Measurements from ENCODE around the gene TCF12. TPM values are rescaled to one million over a fixed set of nuclear protein-coding genes. Genes with fewer than 3 reads are reported as not detected.

TCF12 gene
- total and polyA plus RNA-seq, 2 donors (not counting 3 experiments of a cell fraction or from before 2014, with no cell fraction given) = 72.1 to 133 TPM

GRCh38 chr15:57298204-57298603 is 379.8 kb downstream of the TCF12 start:
- Histone ChIP-seq H3K4me2 (ENCODE audit: insufficient read depth, low read length) (no peak overlapping the region), H3K27me3 (ENCODE audit: control insufficient read depth in 2 of 2, insufficient read depth in 2 of 2, low read length in 2 of 2) (no peaks in the 10 kb centered on the region), H3K27ac (ENCODE audit: insufficient read depth, low read depth, low read length) (no peak overlapping the region), H4K20me1 (replicated peaks; ENCODE audit: control insufficient read depth, extremely low read depth, insufficient read depth, low read length) (no peaks in the 10 kb centered on the region), H3K79me2 (ENCODE audit: control insufficient read depth, insufficient read depth, low read length) (no peaks in the 10 kb centered on the region), H3K4me3 (replicated peaks in 1 of 3; ENCODE audit: insufficient read depth in 1 of 3, low read depth in 1 of 3, low read length in 3 of 3) (no peak overlapping the region), H3K9me1 (replicated peaks; ENCODE audit: control insufficient read depth, extremely low read depth, insufficient read depth, low read length) (no peaks in the 10 kb centered on the region), H3K9me3 (replicated peaks; ENCODE audit: control insufficient read depth, insufficient read depth, low read length) (no peaks in the 10 kb centered on the region), H3K4me1 (ENCODE audit: control insufficient read depth, extremely low read depth, insufficient read depth, low read length) (no peaks in the 10 kb centered on the region), H3K9ac (replicated peaks; ENCODE audit: extremely low read depth, insufficient read depth, low read length) (no peak overlapping the region), H2AFZ (ENCODE audit: low read depth, low read length) (no peak overlapping the region), H3K36me3 (ENCODE audit: control insufficient read depth in 2 of 2, extremely low read depth in 1 of 2, insufficient read depth in 2 of 2, low read length in 2 of 2) (no peaks in the 10 kb centered on the region)
- no TSS peak for BruUV-seq (replicated peaks)
- no peak for DNase-seq (ENCODE audit: low read depth, low spot score)
- no peak for FAIRE-seq
- dilution Hi-C loops (cut with MboI; ENCODE audit: extremely low pct_ligation_motif_present, low sequenced_read_pairs) = no loop called here
- POLR2A ChIA-PET = no interaction called here
- CTCF ChIA-PET = interaction anchor here (1.0 to 1.5 kb wide), 3 partner anchors 8 to 229 kb away, joined by 3 to 4 read pairs (median 3); no protein-coding TSS in a partner anchor
- TF ChIP-seq GATA2 (IDR thresholded peaks at IDR 0.05; ENCODE audit: insufficient read depth, insufficient read length, low read depth, low read length) (no peak), MAX (IDR thresholded peaks at IDR 0.05; ENCODE audit: insufficient read depth, insufficient read length) (no peak), POLR2A (IDR thresholded peaks at IDR 0.05; ENCODE audit: low read depth, low read length) (no peak)
- TF ChIP-seq, protein P1, sequence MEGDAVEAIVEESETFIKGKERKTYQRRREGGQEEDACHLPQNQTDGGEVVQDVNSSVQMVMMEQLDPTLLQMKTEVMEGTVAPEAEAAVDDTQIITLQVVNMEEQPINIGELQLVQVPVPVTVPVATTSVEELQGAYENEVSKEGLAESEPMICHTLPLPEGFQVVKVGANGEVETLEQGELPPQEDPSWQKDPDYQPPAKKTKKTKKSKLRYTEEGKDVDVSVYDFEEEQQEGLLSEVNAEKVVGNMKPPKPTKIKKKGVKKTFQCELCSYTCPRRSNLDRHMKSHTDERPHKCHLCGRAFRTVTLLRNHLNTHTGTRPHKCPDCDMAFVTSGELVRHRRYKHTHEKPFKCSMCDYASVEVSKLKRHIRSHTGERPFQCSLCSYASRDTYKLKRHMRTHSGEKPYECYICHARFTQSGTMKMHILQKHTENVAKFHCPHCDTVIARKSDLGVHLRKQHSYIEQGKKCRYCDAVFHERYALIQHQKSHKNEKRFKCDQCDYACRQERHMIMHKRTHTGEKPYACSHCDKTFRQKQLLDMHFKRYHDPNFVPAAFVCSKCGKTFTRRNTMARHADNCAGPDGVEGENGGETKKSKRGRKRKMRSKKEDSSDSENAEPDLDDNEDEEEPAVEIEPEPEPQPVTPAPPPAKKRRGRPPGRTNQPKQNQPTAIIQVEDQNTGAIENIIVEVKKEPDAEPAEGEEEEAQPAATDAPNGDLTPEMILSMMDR (IDR thresholded peaks at IDR 0.05; ENCODE audit: extremely low read depth in 1 of 2, insufficient read depth in 1 of 2, low read depth in 1 of 2, low read length in 2 of 2) = no peak
- intact Hi-C loops (cut with micrococcal nuclease) = no loop called here

DNA sequence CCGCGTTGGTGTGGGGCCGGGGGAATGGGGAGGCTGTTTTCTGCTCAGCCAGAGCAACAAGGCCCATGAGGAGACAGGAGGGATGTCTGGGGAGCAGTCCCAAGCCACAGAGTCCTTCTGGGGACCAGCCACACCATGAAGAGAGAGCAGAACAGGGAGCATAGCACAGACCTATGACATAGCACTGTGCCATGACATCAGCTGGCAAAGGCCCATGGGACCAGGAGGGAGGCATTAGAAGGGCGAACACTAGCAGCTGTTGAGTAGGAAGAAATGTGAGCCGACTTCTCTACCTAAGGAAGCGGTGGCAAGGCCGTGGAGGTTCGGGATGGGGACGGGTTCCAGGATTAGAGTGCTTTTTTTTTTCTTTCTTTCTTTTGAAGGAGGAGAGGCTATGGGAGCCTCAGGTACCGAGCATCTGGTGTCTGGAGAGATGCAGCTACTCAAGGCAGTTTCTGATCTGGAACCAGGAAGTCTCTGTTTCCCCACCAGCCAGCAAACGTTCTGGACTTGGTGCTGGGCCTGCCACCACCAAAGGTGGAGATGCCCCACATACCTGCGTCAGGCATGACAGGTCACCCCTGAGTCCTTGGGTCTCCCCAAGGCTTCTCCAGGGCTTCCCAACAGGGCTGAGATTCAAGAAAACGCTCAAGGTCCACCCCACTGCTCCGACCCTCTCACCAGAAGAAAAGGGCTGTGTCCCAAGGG is 380.6 kb downstream of the TCF12 start:
- Histone ChIP-seq H3K9me1 (replicated peaks; ENCODE audit: control insufficient read depth, extremely low read depth, insufficient read depth, low read length) (no peaks in the 10 kb centered on the region), H3K27ac (ENCODE audit: insufficient read depth, low read depth, low read length) (no peak overlapping the region), H3K79me2 (ENCODE audit: control insufficient read depth, insufficient read depth, low read length) (no peaks in the 10 kb centered on the region), H2AFZ (ENCODE audit: low read depth, low read length) (no peak overlapping the region), H3K4me3 (replicated peaks in 1 of 3; ENCODE audit: insufficient read depth in 1 of 3, low read depth in 1 of 3, low read length in 3 of 3) (no peak overlapping the region), H3K4me2 (ENCODE audit: insufficient read depth, low read length) (no peak overlapping the region), H4K20me1 (replicated peaks; ENCODE audit: control insufficient read depth, extremely low read depth, insufficient read depth, low read length) (no peaks in the 10 kb centered on the region), H3K4me1 (ENCODE audit: control insufficient read depth, extremely low read depth, insufficient read depth, low read length) (no peaks in the 10 kb centered on the region), H3K36me3 (ENCODE audit: control insufficient read depth in 2 of 2, extremely low read depth in 1 of 2, insufficient read depth in 2 of 2, low read length in 2 of 2) (no peaks in the 10 kb centered on the region), H3K9me3 (replicated peaks; ENCODE audit: control insufficient read depth, insufficient read depth, low read length) (no peaks in the 10 kb centered on the region), H3K27me3 (ENCODE audit: control insufficient read depth in 2 of 2, insufficient read depth in 2 of 2, low read length in 2 of 2) (no peaks in the 10 kb centered on the region), H3K9ac (replicated peaks; ENCODE audit: extremely low read depth, insufficient read depth, low read length) (no peak overlapping the region)
- BruUV-seq (replicated peaks) = no TSS peak
- TF ChIP-seq JUN (IDR thresholded peaks at IDR 0.05; ENCODE audit: borderline replicate concordance, insufficient read depth, insufficient read length, low read depth) (no peak), MYC (IDR thresholded peaks at IDR 0.05; ENCODE audit: low read depth, low read length) (no peak), MAX (IDR thresholded peaks at IDR 0.05; ENCODE audit: insufficient read depth, insufficient read length) (no peak), EZH2 (IDR thresholded peaks at IDR 0.05; ENCODE audit: borderline replicate concordance, low read depth, low read length, severe bottlenecking) (no peak), FOS (IDR thresholded peaks at IDR 0.05; ENCODE audit: borderline replicate concordance, insufficient read depth, low read length) (no peak)
- DNase-seq (ENCODE audit: low read depth, low spot score) (no peak), FAIRE-seq (no peak)
- dilution Hi-C loops (cut with MboI; ENCODE audit: extremely low pct_ligation_motif_present, low sequenced_read_pairs) (no loop called here), intact Hi-C loops (cut with micrococcal nuclease) (no loop called here)
- CTCF ChIA-PET = interaction anchor here (1.5 kb wide), 1 partner anchor 152 kb away, joined by 3 read pairs; no protein-coding TSS in a partner anchor
- POLR2A ChIA-PET = no interaction called here
